GM19035 (cell line): ENCODE data around the gene C1orf146.
"Not testable (repeated sequence)": the region's sequence is repeated elsewhere in the genome, so short reads cannot be mapped to it uniquely, and the experiment has no call there.

Source experiments
- ATAC-seq: cut with Tn5 transposase; IDR thresholded peaks from one replicate; pipeline ENCODE4 v1.9.1; 2021; ENCODE audit not compliant: unreplicated experiment

C1orf146 gene

GRCh38 chr1:92217721-92218120, at the start of gene C1orf146:
Gene C1orf146 (plus strand): TSS chr1:92217915. CDS start chr1:92231421, 13,506 bp downstream.
- ATAC-seq, result no peak

- ATAC-seq, result no peak
Observed at GRCh38 chr1:92168657-92169056, 49.1 kb upstream of the C1orf146 start.

GRCh38 chr1:92169214-92170005, 48.3 kb upstream of the C1orf146 start:
- no peak for ATAC-seq

- no peak for ATAC-seq
Observed at GRCh38 chr1:92184632-92185031, 33.1 kb upstream of the C1orf146 start.

- ATAC-seq, result no peak
Observed at GRCh38 chr1:92186081-92186480, 31.6 kb upstream of the C1orf146 start.

GRCh38 chr1:92188436-92189255, 29.1 kb upstream of the C1orf146 start:
- ATAC-seq, result no peak

- ATAC-seq, result no peak
Observed at GRCh38 chr1:92191726-92192125, 26.0 kb upstream of the C1orf146 start.

- ATAC-seq, result no peak
Observed at GRCh38 chr1:92192246-92192645, 25.5 kb upstream of the C1orf146 start.

- no peak for ATAC-seq
Observed at GRCh38 chr1:92194511-92194910, 23.2 kb upstream of the C1orf146 start.

- no peak for ATAC-seq
Observed at GRCh38 chr1:92201973-92202372, 15.7 kb upstream of the C1orf146 start.

GRCh38 chr1:92203105-92203504, 14.6 kb upstream of the C1orf146 start:
- ATAC-seq, result no peak

GRCh38 chr1:92210701-92211100, 7.0 kb upstream of the C1orf146 start:
- no peak for ATAC-seq

GRCh38 chr1:92211166-92211565, 6.5 kb upstream of the C1orf146 start:
- no peak for ATAC-seq

GRCh38 chr1:92218559-92218958, 844 bp downstream of the C1orf146 start:
- no peak for ATAC-seq

- no peak for ATAC-seq
Observed at GRCh38 chr1:92219028-92219427, 1.3 kb downstream of the C1orf146 start.

GRCh38 chr1:92228401-92228800, 10.7 kb downstream of the C1orf146 start:
- no peak for ATAC-seq

GRCh38 chr1:92230736-92231135, 13.0 kb downstream of the C1orf146 start:
- ATAC-seq, result no peak

GRCh38 chr1:92240034-92240433, 22.3 kb downstream of the C1orf146 start:
- no peak for ATAC-seq

GRCh38 chr1:92244376-92244775, 26.7 kb downstream of the C1orf146 start:
- no peak for ATAC-seq

- ATAC-seq, result not testable (repeated sequence)
Observed at GRCh38 chr1:92254714-92255113, 37.0 kb downstream of the C1orf146 start.

GRCh38 chr1:92259350-92259749, 41.6 kb downstream of the C1orf146 start:
- no peak for ATAC-seq

GRCh38 chr1:92262516-92262915, 44.8 kb downstream of the C1orf146 start:
- no peak for ATAC-seq
